Liver (tissue), 3 donors: ENCODE results near the gene LAMA2.

Source experiments
- EGR1 ChIP-seq, 2 donors: IDR thresholded peaks; 2 replicates each; pipeline ENCODE4 v1.6.1; 2016 to 2018; ENCODE audit warnings: antibody characterized with exemption in 2 of 2, low read depth in 2 of 2
- RAD21 ChIP-seq, 2 donors: IDR thresholded peaks; 2 replicates each; pipeline ENCODE4 v1.6.1; 2016; ENCODE audit warnings: antibody characterized with exemption in 2 of 2, mild to moderate bottlenecking in 2 of 2
- SP1 ChIP-seq: IDR thresholded peaks from 2 replicates; pipeline ENCODE4 v1.6.1; 2018; ENCODE audit warnings: antibody characterized with exemption, mild to moderate bottlenecking
- TAF1 ChIP-seq: conservative IDR thresholded peaks from 2 replicates; pipeline ENCODE4 v1.6.1; 2016; ENCODE audit warnings: antibody characterized with exemption, mild to moderate bottlenecking
- TF ChIP-seq, protein P1 (sequence below): fragments of 150-350 bp; IDR thresholded peaks from 2 replicates; pipeline ENCODE4 v1.5.1; 2017; ENCODE audit warnings: improper control_type of control experiment, low read depth, low read length; ENCODE audit not compliant: missing input control
- donor health status: healthy.
- donor health status: healthy.

DNA sequence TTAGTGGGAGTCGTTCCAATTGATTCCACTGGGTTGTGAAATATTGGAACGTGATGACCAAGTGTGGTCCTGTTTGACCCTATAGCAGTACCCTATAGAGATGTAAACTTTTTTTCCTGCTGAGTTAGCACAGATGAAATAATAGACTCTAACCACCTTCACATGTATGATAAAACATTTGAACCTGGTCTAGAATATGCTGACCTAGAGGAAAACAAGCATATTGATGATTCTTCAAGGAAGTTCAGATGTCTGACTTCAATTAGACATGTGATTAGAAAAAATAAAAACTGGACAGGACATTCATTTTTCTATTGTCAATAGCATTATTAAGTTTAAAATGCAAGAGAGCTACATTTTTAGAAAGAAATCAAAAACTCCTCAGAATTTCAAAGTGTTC, 424.9 kb downstream of the LAMA2 start:
- TF ChIP-seq, protein P1, sequence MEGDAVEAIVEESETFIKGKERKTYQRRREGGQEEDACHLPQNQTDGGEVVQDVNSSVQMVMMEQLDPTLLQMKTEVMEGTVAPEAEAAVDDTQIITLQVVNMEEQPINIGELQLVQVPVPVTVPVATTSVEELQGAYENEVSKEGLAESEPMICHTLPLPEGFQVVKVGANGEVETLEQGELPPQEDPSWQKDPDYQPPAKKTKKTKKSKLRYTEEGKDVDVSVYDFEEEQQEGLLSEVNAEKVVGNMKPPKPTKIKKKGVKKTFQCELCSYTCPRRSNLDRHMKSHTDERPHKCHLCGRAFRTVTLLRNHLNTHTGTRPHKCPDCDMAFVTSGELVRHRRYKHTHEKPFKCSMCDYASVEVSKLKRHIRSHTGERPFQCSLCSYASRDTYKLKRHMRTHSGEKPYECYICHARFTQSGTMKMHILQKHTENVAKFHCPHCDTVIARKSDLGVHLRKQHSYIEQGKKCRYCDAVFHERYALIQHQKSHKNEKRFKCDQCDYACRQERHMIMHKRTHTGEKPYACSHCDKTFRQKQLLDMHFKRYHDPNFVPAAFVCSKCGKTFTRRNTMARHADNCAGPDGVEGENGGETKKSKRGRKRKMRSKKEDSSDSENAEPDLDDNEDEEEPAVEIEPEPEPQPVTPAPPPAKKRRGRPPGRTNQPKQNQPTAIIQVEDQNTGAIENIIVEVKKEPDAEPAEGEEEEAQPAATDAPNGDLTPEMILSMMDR: no peak
- TF ChIP-seq RAD21 (IDR thresholded peaks at IDR 0.05) (no peak), TAF1 (no peak), EGR1 (IDR thresholded peaks at IDR 0.05; ENCODE audit: low read depth in 2 of 2) (no peak), SP1 (no peak)
